ENCODE data around the gene APBA3.

APBA3 gene

GRCh38 chr19:3785938-3786824, 24.7 kb upstream of the APBA3 start, which contains the start of gene MATK:
MATK (minus strand) TSS chr19:3786381; CDS start chr19:3785135, 1,246 bp downstream.
- DNase-seq = no peak

- DNase-seq = no peak
Observed at GRCh38 chr19:3785451-3785937, 24.0 kb upstream of the APBA3 start.

GRCh38 chr19:3784607-3785450, 23.3 kb upstream of the APBA3 start:
- DNase-seq = no peak

GRCh38 chr19:3783660-3784584, 22.4 kb upstream of the APBA3 start:
- DNase-seq = no peak

GRCh38 chr19:3782903-3783302, 21.4 kb upstream of the APBA3 start:
- no peak for DNase-seq

GRCh38 chr19:3782330-3782729, 20.8 kb upstream of the APBA3 start:
- no peak for DNase-seq

GRCh38 chr19:3781603-3782002, 20.1 kb upstream of the APBA3 start:
- no peak for DNase-seq

GRCh38 chr19:3780786-3781304, 19.4 kb upstream of the APBA3 start:
- no peak for DNase-seq

GRCh38 chr19:3778899-3779723, 17.6 kb upstream of the APBA3 start:
- DNase-seq = no peak

- DNase-seq = no peak
Observed at GRCh38 chr19:3778104-3778867, 16.8 kb upstream of the APBA3 start.

GRCh38 chr19:3776479-3777040, 15.1 kb upstream of the APBA3 start:
- no peak for DNase-seq

- no peak for DNase-seq
Observed at GRCh38 chr19:3775831-3776230, 14.3 kb upstream of the APBA3 start.

- DNase-seq = no peak
Observed at GRCh38 chr19:3775374-3775711, 13.9 kb upstream of the APBA3 start.

- DNase-seq = no peak
Observed at GRCh38 chr19:3774621-3775373, 13.3 kb upstream of the APBA3 start.

GRCh38 chr19:3773814-3774515, 12.5 kb upstream of the APBA3 start:
- DNase-seq = no peak

GRCh38 chr19:3771906-3772455, 10.5 kb upstream of the APBA3 start, which contains the start of gene RAX2:
RAX2 (minus strand) TSS chr19:3772228; CDS start chr19:3771742, 486 bp downstream.
- no peak for DNase-seq

- DNase-seq = no peak
Observed at GRCh38 chr19:3771000-3771905, 9.8 kb upstream of the APBA3 start.

Measured in NCI-H1417 treated with DMSO at 0.1 percent for 48 hours (cell line).